GM18520 (cell line): ENCODE measurements around the gene CNTN3.

Experiments used
- ATAC-seq: cut with Tn5 transposase; IDR thresholded peaks from one replicate; pipeline ENCODE4 v1.9.1; 2021; ENCODE audit not compliant: unreplicated experiment

CNTN3 gene

DNA sequence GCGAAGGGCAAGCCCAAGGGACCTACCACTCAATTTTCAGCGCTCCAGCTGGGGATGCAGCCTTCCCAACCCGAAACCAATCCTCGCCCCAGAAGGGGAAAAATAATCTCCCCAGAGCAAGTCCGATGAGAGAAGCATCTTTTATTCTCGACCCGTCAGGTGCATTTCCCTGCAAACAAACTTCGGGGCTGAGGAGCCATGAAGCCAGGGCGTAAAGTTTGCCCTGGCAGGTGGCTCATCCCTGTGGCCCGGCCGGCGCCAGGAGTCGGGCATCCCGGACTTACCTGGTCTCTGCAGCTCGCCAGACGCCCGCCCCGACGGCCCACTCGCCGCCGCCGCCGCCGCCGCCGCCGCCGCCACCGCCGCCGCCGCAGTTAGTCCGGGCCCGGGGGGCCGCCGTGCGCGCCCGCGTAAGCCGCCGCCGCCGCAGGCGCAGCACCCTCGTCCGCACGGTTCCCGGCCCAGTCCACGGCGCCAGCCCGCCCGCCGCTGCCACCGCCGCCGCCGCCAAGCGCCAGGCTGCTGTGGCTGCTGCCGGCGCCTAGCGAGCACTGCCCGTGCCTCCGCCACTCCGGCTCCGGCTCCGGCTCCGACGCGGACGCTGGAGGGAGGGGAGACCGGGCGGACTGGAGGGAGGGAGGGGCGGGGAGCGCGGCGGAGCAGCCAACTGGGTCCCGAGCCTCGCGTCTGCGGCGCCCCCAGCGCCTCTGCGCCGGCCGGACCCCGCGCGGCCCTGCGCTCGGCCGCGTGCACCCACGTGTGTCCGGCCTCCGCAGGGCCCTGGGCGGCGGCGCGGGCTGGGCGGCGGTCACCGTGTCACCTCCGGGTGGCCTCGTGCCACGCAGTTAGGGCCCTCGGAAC, at the start of gene CNTN3:
CNTN3 (minus strand) TSS at position 553 of the 861 bp plus-strand sequence. CDS start 93,547 bp downstream, outside the sequence.
- no peak for ATAC-seq

DNA sequence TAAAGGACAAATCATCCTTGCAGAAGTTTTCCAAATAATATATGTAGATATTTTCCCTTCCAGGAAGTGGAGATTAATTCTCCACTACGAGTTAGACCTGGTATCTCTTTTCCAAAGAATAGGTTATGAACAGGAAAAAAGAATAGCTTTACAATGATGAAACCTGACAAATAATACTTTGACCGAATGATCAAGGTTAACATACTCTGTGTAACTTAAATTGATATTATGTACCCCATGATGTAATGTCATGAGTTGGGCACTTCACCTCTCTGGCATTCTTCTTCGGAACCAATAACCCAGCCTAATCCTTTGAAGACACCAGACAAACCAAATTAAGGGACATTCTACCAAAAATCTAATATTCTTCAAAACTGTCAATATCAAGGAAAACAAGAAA, 48.7 kb upstream of the CNTN3 start:
- no peak for ATAC-seq

DNA sequence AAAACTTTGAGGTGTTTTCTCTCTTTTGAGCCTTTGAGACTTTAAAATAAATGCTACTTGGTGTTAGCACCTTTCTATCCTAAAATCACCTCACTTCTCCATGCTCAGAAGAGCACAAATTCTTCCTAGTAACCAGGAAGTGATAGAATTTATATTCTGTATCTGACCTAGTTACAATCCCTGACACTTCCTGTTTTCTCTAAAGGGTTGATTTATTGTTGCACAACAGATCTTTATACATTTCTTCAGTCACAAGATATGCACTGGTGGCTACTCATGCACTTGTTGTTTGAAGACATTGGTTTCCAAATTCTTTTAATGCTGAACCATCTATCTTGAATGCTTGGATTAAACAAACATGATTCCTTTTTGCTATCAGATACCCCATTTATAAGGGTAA, 47.2 kb upstream of the CNTN3 start:
- no peak for ATAC-seq

DNA sequence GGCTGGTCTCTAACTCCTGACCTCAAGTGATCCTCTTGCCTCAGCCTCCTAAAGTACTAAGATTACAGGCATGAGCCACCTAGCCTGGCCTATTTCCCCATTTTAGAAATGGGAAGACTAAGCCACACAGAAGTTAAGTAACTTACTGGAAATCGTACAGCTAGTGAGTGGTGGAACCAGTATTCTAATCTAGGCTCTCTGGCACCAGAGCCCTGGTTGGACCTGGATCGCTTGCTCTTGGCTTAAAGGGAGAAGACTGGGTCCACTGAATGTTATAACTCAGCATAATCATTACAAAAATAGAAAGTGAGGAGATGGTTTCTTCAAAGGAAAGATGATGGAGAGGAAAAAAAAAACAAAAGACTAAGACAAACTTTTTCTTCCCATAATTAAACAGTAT, 37.4 kb upstream of the CNTN3 start:
- no peak for ATAC-seq

DNA sequence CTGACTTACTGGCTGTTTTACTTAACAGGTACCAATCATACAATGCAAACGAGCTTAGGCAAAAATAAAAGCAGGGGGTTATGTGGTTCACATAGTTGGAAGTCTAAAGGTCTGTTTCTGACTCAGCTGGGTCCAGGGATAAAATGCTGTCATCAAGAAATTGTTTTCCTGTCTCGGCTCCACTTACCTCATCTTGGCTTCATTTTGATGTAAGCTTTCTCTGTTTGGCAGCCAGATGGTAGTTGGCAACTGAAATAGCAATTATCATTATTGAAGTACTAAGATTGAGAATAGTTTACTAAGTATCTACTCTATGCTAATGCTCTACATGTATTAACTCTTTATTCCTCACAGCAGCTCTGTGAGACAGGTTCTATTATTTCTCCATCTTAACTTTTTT, 36.8 kb upstream of the CNTN3 start:
- no peak for ATAC-seq

DNA sequence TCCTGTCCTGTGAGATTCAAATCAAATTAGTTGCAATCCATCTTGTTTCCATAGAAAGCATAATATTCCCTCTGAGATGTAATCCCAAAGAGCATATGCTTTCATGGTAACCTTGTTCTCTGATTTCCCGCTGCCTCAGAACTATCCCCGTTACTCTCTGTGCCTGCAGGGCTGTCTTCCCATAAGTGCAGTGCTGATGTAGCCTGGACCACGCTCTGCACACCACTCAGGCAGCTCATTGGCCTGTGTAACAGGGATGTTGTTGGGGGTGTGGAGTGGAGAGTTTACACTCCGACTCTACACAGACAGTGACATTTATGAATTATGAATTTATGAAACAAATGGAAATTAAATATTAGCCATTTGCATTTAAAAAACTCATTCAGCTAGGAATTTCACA, 33.6 kb upstream of the CNTN3 start:
- ATAC-seq = no peak

DNA sequence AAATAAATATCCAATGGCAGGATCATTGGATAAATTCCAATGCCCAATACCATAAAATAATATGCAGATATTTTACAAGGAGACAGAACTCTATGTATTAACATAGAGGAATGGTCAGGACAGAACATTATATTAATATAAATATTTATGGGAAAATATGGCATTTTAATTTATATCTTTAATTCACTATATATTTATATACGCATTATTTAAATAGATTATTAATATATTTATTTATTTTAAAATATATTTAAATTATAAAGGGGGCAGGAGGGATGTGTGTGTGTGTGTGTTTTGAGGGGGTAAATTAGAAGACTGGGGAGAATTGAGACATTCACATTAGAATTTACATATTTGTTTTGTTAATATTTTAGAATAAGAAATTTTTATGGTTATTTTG, 31.6 kb upstream of the CNTN3 start:
- ATAC-seq = no peak

DNA sequence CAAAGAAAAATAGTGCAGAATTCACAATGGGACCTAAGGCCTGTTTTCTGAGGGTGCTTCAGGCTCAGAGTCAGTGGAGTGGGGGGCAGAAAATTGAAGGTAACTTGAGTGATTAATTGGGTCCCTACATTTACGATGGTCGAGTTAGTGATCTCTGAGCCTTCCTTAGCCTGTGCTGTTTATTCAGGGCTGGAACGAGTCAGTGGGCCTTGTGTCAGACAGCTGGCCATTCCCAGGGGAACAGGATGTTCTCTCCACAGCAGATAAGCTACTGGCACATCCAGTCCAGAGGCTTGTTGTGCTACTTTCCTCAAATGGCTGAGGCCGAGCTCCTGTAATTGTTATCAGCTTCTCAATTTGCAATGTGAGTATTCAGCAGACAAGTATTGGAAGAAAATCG, 29.2 kb upstream of the CNTN3 start:
- ATAC-seq = no peak

DNA sequence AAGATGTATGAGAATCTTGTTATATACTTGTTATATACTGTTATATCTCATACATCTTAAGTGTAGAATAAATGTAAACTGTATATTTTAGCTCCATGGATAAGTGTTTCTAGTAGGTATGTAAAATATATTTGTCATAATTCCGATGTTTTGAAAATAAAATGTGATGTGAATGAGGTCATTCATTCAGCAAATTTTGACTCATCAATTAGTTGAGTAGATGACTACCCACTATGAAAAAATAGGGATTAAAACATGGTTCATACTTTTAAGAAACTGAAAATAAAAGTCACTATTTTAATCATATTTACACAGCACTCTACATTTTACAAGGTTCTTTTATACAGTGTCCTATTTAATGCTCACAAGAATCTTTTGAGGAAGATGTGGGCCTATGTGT, 28.4 kb upstream of the CNTN3 start:
- ATAC-seq = no peak

DNA sequence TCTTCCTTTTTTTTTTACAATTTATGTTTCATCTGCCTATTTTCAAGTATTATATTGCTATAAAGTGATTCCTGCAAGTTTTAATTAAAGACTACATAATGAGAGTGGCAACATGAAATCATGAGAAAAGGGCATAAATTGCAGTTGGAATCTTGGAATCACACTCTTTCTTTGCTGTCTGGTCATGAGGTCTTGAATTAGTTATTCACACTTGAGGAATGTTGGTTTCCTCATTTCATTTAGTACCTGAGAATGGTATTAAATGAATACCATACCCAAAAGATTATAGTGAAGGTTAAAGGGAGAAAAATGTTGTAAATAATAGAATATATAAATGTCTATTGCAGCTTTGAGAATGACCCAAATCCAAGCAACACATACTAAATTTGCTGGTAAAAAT, 25.8 kb upstream of the CNTN3 start:
- ATAC-seq = no peak

DNA sequence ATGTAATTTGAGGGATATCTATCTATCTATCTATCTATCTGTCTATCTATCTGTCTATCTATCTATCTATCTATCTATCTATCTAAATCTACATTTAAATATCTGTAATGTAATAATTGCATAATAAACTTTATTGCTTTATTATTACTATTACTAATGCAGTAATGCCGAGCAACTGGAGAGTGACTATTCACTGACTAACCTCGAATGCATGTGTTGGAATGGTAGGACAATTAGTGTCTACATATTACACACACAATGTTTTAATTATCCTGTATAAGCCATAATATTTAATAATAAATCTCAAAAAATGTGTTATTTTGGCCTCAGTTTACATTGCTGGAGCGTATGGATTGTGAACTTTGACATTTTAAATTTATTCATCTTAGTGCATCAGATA, 25.2 kb upstream of the CNTN3 start:
- ATAC-seq = no peak

DNA sequence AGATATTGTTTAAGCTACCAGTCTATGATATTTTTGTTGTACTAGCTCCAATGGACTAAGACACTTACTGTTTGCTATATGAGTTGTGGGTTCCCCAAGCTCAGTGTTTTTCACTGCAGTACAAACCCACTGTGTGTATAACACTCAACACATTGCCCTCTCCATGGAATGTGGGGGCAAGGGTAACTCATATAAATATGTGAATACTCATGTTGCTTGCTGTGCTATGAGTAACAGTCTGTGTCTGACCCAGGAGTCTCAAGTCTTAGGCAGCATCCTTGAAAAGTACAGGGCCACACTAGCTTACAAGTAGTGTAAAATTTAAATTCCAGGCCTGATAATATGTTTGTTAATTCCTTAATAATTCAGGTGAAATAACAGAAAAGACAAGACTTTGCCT, 22.5 kb upstream of the CNTN3 start:
- ATAC-seq = no peak

DNA sequence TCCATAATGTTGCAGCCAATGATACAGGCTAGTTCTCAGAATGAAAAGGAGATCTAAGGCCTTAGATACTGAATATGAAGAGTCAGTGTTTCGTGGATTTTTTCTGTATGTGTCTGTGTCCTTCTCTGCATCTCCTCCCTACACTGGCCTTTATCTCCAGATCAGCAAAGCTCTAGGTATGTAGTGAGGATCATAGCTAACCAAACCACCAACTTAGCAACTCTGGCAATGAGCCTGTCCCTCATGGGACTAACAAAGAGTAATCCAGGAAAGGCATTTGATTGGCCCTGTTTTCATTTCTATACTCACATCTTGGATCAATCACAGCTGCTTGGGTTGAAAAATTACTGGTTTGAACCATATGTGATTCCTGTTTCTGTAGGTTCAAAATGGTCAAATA, 18.6 kb upstream of the CNTN3 start:
- no peak for ATAC-seq

DNA sequence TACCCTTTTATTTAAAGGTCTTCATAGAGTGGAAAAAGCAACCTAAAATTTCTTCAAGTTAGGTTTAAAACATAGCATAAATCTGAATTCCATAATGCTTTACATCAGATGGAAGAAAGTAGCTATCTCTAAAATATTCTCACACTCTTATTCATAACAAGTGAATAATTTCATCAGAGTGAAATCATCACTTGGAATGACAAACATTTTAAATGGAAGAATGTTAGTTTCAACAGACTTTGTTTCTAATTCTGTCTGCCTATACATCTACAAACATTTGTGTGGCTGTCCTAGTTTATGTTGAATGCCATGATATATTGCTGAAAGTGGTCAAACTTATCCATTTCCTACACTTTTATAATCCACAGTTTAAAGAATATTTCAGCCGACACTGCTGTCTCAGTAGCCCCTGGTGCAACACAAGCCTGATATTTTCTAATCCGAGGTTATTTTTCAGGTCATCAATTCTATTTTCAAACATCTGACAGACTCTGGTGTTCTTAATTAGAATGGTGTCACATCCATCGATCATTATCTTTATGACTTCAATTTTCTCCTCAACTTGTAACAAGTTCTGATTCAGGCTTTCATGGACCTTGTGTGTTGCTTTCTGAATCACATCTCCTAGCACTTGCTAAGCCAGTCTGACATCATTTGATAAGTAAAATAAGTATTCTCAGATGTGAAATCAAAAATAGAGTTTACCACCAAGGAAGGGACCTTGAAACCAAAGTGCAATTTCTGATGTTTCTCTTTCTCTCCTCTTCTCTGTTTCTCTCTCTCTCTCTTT, 17.1 kb upstream of the CNTN3 start:
- no peak for ATAC-seq

DNA sequence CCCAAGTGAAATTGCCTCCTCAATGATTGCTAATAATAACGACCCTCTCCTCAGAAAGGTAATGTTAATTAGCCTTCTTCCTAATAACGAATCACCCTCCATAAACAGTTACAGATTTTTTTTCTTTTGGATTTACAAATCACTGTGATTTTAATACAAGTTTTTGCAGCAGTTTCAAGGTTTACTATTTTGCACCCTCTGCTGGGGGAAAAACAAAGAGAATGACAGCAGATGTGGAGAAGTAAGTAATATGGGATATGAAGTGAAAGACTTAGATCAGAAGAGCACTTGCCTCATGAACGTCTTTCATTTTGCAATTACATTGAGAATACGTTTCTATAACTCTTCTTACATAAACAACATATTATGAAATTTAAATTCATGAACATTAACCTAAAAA, 16.1 kb upstream of the CNTN3 start:
- ATAC-seq = no peak

DNA sequence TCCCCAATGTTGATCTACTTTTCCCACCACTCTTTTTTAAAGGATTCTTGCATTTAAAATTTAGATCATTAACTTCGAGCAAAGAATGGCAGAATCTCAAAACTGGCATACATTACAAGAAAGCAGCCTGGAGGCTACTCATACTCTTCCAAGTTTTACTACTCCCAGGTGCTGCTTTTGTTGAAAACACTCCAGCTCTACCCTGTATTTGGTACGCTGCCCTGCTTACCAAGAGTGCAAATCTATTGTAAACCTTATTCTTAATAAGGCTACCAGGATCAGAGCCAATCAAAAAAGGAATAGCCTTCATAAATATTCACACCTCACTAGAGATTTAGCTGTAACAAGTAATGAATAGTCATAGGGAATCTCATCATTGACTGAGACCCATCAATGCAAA, 11.6 kb upstream of the CNTN3 start:
- ATAC-seq = no peak

DNA sequence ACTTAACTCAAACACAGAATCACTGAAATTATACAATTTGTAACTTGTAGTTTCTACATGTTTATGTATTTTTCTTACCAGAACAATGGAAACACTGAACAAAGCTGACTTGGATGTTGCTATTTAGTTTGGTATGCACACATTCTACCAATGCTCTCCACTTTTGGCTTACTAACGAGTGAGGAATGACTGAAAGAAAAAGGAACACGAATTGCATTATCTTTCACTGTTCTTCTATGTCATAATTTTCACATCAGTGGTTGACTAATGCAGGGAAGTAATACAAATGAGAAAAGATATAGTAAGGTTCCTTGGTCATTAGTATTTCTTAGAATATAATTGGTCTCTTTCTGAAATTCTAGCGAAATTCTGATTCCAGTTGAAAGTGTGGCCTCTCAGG, 9.8 kb upstream of the CNTN3 start:
- ATAC-seq = no peak

DNA sequence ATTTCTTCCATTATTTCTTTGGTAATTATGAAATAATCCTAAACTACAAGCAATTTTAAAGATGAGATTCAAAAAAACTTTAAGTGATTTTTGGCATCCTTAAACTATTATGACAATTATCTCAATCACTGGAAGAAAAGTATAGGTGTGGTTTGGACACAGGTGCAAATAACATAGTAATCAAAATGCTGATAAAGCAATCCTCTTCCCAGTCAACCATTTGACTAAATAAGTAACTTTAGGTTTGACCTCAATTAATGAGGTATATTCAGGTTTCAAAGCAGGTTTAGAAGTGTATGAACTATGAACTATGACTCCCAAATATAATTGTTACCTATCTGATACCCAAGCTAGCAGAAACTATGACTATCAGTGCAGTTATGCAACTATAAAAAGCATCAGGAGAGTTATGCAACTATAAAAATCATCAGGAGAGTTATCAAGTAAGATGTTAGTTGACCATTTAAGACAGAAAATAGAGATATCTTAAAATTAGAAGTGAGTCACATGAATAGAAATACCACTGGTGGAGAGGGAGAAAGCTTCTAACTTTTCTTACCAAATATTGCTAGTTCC, 8.9 kb upstream of the CNTN3 start:
- no peak for ATAC-seq

DNA sequence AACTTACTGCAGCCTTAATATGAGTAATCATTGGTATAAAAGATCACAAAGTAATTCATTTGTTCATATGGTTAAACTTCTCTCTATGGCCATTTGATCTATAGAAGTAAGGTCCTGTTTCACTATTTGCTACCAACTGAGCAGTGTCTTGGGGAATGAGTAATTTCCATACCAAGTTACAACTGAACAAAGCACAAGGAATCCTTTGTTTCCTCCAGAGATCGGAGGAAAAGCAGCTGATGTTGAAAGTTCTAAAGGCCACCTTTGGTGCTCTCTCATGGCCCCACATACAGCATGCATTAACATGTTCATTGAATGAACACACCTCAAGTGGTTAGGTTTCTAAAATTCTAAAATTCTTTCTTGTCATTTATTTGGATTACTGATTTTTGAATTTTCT, 7.1 kb upstream of the CNTN3 start:
- no peak for ATAC-seq

DNA sequence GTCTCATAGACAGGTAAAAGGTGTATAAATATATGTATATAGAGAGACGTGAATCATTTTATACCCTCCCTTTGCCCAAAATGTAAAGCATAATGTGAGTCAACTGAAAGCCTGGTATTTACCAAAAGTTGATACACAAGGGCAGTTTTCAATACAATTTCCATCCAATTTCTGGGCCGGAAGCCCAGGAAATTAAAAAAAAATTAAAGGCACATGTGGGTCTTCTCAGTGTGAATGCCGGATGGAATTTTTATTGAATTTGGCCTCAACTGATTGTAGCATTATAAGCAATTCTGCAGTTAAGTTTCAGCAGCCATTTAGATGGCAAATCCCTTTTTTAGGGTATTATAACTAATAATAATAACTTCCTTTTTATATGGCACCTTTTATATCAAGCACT, 3.3 kb upstream of the CNTN3 start:
- ATAC-seq = no peak

DNA sequence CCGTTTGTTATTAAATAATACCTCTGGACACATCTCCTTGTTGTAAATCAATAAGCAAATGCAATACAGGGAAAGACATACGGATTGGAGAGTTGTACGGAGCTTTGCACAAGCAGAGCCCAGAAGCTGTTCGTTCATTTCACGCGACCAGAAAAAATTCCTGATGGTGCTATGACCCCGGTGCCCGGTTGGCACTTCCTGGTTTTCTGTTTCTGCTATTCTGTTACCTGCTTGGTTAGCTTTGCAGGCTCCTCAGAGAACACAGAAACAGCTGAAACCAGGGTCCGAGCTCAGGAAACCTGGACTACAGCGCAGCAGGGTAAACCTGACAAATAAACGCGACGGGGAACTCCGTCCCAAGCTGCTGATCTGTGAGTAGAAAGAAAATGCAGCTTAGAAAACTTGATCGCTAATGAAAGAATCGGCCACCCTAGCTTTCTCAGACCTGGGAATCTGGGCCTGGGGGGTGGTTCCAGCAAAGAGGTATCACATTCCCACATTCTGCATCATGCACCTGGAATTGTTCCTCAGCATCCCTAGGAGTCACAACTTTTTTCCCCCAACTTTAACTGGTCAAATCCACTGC, 845 bp downstream of the CNTN3 start:
- ATAC-seq = no peak

DNA sequence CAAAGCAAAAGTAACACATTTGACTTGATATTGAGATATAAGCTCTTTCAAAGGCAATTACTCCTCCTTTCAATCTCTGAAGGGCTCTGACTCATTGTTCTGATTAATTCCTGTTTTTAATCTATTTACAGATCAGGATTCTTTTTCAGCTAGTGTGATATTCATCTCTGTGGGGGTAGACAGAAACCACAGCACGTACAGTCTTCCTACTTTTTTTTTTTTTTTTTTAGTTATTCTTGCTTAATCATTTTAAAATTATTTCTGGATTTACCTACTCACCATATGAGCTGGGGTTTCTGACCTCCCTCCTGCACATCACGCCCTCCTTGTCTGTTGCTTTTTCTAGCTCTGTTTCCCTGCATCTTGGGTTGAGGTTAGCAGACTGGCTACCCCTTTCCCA, 1.4 kb downstream of the CNTN3 start:
- ATAC-seq = no peak
